Activated gamma-delta T cell (primary cell): ENCODE results near the gene SLC39A10.
"Not testable (repeated sequence)": the region's sequence is repeated elsewhere in the genome, so short reads cannot be mapped to it uniquely, and the experiment has no call there.

Source experiments
- DNase-seq: peaks from one replicate; lab custom pipeline; 2025; lab: John Stamatoyannopoulos, UW

SLC39A10 gene

DNA sequence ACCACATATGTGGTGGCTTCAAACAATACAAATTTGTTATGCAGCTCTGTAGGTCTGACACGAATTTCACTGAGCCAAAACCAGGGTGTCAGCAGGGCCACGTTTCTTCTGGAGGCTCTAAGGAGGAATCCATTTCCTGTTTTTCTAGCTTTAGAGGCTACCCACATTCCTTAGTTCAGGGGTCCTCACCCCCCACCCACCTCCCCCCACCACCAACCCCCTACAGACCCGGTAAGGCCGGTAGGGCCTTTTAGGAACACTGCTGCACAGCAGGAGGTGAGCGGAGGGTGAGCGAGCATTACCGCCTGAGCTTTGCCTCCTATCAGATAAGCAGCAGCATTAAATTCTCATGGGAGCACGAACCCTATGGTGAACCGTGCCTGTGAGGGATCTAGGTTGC, 10.6 kb upstream of the SLC39A10 start:
- DNase-seq = no peak

DNA sequence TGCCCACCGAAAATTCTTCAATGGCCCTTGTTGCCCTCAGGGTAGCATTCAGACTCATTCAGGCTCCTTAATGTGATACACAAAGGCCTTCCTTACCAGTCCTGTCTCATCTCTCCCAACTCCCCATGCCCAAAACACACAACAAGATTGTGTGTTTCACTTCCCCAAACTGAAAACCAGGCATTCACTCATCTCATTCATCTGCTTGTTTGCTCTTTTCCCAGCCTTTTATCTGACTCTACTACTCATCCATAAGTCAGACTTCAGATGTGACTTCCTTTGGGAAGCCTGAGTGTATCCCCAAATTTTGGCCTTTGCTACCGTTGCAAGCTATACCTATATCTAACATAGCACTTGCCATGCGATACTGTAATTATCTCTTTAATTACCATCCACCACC, 9.7 kb upstream of the SLC39A10 start:
- DNase-seq = no peak

DNA sequence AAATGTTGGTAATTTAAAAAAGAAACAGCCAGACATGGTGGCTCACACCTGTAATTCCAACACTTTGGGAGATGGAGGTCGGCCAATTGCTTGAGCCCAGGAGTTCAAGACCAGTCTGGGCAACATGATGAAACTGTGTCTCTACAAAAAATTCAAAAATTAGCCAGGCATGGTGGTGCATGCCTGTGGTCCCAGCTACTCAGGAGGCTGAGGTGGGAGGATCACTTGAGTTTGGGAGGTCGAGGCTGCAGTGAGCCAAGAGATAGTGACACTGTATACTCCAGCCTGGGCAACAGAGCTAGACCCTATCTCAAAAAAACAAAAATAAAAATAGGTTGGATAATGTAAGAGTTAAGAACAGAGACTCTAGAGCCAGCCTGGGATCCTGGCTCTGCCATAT, 8.7 kb upstream of the SLC39A10 start:
- not testable (repeated sequence) for DNase-seq

DNA sequence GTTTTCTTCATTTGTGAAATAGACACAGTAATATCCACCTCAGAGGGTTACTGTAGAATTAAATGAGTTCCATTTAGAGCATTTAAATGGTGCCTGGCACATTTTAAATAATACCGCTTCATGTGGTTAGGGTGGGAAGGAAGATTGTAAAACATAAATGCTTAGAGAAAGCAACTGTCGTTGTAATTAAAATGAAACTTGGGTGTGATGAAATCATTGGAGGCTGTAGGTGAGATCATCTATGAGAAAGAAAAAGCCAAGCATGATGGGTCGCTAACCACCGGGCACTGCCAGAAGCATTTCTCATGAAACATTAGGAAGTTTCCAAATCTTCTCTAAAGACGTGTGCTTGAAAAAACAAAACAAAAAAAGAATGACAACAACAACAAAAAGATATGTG, 8.2 kb upstream of the SLC39A10 start:
- no peak for DNase-seq

DNA sequence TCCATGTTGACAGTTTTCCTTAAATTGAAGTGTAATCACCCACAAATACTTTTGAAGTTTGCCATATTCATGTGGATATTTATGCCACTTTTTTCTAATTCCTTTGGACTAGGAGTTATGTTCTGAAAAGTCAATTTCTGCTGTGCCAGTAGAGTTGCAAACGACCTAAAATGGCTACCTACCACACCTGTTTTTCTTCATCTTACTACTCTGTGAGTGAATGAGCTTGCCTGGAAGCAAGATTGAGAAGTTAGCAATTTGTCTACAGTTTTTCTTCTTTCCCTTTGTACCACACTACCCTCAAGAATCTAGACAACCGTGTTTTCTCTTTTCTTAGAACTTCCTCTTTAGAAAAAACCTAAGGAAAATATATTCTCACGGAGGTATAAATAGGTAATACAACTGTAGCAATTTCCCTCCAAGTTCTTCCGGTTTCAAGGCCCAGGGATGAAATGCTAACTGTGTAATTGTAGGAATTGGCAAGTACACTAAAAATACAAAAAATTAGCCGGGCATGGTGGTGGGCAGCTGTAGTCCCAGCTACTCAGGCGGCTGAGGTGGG, 7.3 kb upstream of the SLC39A10 start:
- DNase-seq = no peak

DNA sequence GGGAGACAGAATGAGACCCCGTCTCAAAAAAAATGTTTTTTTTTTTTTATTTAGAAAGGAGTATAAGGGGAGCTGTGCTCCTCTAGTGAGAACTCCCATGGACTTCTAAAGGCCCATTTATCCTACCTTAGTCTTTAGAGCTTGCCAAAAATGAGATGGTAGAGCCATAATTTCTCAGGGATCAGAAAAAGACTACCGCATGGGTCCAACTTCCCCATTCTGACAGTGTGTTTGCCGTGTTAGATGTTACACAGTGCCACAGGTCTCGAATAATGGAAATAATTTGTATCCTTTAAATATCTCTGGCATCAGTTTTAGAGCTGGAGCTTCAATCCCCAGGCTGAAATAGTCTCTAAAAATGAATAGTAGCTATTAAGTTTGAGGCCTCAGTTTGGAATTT, 6.0 kb upstream of the SLC39A10 start:
- no peak for DNase-seq

DNA sequence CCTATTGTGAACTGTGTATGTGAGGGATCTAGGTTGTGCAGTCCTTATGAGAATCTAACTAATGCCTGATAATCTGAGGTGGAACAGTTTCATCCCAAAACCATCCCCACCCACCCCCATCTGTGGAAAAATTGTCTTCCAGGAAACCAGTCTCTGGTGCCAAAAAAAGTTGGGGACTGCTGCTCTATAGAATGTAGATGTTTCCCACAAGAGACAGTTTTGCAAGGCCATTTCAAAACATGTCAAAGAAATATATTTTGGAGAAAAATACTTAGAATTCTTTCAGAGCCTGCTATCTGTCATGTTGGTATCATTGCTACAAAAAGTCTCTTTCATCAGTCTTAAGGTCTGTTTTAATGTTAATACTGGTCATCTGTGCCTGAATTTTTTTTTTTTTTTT, 4.1 kb upstream of the SLC39A10 start:
- no peak for DNase-seq

DNA sequence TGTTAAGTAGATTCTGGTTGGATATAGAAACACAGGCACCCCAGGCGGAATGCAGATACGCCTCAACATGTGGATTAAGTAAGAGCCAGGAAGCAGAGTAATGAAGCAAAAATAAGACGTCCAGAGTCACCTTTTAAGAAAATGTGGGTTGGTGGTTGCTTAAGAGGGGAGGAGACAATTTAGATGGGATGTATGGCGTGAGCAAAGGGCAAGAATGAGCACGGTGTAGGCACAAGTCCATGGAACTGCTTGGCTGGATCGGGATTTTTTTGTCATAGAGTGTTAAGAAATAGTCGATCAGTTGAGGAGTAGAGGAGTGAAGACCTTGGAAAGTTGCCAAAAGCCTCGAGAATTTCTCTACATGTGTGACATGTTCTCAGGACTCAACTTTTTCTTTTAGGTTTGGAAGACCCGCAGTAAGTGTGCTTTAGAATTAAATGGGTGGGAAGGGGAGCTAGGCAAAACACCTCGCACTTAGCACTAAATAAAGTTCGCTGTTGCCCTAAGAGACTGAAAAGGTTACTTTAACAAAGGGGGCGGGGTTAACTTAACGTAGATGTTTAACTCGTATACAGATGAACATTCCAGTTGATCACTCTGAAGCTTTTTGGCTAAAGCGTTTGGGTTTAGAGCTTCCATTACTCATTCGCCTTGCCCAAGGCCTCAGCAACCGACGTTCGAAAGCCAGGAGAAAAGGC, 716 bp upstream of the SLC39A10 start:
- no peak for DNase-seq

DNA sequence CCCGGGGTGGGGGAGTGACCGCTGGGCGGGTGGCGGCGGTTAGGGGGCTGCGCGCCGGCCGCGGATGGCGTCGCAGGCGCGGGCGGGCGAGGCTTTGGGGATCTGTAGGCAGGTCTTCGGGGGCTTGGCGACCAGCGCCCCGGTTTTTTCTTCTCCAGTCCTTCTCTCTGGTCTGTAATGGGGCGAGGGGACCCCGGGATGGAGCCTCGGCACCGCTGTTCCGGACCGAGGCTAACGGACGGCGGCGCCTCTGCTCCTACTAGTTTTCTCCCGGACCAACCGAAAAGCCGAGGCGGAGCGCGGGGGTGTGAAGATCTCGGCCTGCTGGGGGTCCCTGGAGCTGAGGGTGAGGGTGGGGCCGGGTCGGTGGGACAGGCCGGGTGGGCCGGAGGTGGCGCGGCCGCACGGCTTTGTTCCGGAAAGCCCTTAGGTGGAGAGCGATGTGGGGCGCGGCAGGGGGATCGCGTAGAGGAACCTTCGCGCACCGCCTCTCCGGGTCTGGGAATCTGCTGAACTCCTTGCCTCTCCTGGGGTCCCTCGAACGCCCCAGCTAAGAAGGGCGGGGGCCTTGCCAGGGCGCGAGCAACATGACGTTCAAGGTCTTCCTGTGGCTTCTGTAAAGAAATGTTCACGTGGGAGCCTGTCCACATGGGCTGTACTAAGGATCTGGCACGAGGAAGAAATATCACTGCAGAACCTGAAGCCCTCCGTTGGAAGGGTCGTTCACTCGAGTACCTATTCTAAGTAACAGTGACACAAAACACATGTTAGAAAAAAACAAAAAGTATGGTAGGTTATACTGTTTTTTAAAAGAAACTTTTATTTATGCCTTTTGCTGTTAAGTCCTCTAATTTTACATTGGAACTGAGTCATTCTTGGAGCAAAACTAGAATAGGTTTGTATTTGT, 861 bp downstream of the SLC39A10 start:
- DNase-seq = peak; percentile 44

DNA sequence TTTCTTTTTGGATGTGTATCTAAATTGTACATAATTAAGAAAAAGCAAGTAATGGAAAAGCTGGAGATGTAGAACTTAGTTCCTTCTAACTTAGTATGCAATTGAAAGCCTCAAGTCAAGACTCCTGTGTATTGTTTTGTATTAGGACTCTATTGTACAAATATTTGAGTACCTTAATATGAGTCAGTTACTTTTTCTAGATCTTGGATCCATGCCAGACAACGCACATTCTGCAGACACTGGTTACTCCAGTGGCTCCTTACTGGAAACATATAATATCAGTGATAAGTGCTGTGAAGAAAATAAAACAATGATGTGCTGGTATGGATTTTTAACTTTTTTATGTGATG, 1.5 kb downstream of the SLC39A10 start:
- no peak for DNase-seq

DNA sequence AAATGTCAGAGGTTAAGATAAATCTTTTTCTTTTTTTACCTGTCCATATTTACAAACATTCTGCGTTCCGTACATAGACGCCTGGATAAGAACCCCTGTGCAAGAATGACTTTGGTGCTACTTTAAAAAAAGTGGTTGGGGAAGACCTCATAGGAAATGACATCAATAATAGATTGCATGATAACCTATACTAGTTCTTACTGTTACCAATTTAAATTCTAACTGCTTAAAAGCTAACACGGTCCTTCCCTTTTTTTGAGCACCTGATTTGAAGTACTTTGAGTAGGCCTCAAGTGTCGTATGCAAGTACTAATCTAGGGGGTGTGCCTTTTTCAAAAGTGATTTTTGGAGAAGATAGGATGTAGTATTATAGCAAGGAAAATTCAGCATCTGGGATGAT, 2.1 kb downstream of the SLC39A10 start:
- no peak for DNase-seq

DNA sequence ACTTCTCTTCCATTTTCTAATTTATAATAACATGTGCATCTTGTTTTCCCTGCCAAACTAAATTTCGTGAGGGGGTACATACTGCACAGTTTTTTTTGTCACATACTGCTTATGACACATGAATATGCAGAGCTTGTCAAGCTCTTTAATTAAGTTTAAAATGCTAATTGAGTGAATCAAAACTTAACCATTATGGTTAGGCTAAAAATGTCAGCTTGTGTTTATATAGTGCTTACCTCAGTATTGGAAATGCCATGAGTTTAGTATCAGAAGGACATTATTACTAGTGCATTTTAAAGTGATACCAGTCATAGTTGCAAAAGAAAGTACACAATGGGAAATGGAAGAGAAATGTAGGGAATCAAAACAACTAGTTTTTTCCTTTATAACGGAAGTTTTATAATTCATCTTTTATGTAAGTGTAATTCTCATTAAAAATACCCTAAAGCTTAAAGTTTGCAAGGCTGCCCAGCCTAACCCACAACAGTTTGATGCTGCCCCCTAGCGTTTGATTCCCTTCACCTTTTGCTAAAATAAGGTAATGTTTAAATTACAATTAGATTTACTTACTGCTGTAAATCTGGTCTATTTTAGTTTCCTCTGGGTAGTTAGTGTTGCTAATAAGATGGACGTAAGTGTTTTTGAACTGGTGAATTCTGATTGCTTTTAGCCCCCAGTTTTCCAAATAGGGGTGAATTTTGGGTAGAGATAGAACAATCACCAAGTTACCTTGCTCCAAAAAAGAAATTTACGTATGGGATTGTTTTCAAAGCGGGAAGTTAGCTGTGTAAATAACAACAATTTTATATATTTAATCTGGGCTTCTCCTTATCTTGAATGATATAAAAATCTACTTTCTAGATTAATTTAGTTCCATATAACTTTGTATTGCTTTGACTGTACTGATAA, 3.2 kb downstream of the SLC39A10 start:
- DNase-seq = no peak

DNA sequence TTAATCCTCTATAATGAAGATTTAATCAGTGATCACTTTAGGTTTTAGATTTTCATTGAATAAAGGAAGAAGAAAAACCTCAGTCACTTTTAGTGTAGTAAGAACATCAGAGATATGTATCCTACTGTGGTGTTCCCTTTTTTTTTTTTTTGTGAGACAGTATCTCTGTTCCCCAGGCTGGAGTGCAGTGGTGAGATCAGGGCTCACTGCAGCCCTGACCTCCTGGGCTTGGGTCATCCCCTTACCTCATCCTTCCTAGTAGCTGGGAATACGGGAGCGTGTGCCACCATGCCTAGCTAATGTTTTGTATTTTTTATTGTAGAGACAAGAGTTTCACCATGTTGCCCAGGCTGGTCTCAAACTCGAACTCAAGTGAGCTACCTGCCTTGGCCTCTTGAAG, 5.1 kb downstream of the SLC39A10 start:
- no peak for DNase-seq

DNA sequence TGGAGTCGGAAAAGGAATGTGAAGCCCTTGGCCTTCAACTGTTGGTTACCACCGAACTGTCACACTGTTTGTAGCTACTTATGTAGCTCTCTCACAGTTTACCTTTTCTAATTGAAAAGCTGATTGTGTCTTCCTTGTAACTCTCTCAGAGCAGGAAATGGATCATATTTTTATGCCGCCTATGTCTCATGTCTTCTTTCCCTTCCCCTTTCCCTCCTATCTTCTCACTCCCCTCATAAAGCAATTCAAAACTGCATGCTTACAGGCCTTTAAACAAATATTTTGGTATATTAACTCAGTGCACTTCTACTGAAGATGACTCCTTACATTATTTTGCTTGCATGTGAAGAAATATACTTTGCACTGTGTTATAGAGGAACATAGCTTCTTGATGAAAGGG, 6.0 kb downstream of the SLC39A10 start:
- DNase-seq = no peak

DNA sequence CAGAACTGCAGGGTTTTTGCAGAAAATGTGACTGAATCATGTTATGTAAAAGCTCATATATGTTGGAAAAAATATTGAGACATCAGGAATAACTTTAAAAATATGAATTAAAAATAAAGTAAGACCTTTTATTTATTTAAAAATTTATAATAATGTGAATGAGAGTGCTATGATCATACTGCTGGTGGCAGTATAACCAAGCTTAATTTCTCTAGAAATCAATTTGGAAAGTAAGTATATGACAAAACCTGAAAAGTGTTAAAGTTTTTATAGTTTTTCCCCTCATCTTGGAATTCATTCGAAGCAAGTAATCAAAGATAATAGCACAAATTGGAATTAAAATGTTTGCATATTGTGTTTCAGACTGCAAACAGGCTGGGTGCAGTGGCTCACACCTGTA, 7.5 kb downstream of the SLC39A10 start:
- no peak for DNase-seq

DNA sequence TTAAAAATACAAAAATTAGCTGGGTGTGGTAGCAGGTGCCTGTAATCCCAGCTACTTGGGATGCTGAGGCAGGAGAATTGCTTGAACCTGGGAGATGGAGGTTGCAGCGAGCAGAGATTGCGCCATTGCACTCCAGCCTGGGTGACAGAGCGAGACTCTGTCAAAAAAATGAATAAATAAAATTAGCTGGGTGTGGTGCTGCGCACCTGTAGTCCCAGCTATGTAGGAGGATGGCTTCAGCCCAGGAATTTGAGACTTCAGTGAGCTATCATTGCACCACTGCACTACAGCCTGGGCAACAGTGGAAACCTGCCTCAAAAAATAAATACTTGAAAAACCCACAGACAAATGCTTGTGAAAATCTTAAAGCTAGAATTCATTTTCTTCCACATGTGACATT, 8.1 kb downstream of the SLC39A10 start:
- not testable (repeated sequence) for DNase-seq

DNA sequence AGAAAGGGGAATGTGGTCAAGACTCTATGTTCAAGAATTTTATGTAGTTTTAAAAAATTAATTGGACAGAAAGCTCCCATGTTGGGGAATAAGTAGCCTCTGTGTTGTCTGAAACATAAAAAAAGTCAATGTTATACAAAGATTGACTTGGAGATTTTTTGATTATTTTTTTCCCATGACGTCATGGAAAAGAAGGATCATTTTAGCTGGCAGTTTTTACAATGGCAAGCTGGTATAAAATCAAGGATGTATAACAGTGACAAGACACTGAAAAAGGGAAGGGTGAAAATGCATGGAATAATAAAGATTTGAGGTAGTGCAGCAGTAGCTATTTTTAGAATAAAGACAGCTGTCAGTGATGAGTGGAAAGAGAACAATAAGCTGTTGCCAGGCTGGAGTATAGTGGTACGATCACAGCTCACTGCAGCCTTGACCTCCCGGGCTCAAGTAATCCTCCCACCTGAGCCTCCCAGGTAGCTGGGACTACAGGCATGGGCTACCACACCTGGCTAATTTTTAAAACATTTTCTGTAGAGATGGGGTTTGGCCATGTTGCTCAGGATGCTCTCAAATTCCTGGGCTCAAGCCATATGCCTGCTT, 9.2 kb downstream of the SLC39A10 start:
- DNase-seq = no peak

DNA sequence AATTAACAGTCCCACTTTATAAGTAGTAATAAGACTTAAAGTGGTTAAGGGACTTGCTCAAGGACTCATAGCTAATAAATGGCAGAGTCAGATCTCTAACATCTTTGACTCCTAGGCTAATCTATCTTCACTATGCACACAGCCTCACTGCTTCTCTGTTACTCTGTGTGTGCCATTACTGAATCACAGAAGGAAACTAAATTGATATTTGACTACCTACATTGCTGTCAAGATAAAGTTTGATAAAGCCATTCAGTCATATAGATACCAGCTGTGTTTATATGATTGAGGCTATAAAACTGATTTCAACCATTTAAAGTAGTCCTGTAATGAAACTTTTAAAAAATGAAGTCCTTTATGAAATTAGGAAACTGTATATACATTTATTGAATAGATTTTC, 10.9 kb downstream of the SLC39A10 start:
- no peak for DNase-seq

DNA sequence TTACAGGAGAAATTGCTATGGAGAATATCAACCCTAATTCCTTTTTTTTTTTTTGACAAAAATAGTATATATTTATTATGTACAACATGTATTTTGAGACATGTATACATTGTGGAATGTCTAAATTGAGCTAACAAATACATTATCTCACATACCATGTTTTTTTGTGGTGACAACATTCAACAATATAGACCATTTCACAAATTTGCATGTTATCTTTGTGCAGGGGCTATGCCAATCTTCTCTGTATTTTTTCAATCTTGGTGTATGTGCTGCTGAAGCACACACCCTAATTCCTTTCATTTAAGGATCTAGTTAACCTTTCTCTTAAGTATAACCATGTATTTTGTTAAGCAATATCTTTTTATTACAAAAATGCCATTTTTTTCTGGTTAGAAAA, 13.2 kb downstream of the SLC39A10 start:
- no peak for DNase-seq

DNA sequence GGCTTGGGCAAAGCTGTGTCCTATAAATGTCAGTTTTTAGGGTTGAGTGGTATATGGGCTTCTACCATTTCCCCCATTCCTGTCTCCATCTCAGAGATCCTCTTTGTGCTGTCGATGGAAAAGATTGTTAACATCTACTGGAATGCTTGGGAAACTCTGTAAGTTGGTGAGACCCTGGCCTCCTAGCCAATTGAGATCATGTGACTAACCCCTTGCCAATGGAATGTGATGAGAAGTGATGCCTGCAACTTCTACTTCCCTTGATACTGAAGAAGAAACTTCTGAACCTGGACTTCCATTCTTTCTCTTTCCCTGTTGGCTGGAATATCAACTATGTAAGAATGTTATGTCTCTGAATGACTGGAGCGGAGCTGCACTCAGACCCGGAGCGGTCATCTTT, 14.5 kb downstream of the SLC39A10 start:
- no peak for DNase-seq

DNA sequence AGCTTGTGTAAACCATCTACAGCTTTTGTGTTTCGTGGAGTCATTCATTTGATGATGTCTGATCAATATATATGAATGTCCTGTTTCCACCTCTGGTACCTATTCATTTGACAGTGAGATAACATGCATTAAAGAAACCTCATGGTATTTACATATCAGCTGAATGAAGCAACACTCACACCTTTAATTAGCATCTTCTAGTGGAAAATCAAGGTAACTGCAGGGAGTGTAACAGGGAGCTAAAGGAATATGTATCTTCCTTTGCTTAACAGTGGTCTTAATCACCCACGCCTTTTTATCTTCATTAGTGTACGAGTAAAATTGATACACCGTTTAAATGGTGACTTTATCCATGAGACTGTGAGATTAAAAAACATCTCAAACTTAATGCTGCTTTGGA, 15.6 kb downstream of the SLC39A10 start:
- DNase-seq = no peak
